ENCODE results near the gene CAB39. TPM values are rescaled to one million over a fixed set of nuclear protein-coding genes. Genes with fewer than 3 reads are reported as not detected.

CAB39 gene
- total RNA-seq, 4 donors from 2014 or later = 88.5 to 115 (median 108) TPM

GRCh38 chr2:230816735-230817134, 104.1 kb downstream of the CAB39 start:
- H3K27me3 ChIP-seq = no peaks in the 10 kb centered on the region
- no peak for ATAC-seq
- H3K36me3 ChIP-seq = peaks cover 0 to 64% of the 10 kb centered on the region in 2 donors
- TF ChIP-seq POLR2AphosphoS5 (IDR thresholded peaks at IDR 0.05) (no peak), CTCF (IDR thresholded peaks at IDR 0.05) (no peak), POLR2A (IDR thresholded peaks at IDR 0.05) (no peak), EP300 (IDR thresholded peaks at IDR 0.05) (no peak)
- no peaks in the 10 kb centered on the region for H3K9me3 ChIP-seq
- H3K27ac ChIP-seq = no peak overlapping the region
- peaks cover 0 to 10% (median 0%) of the 10 kb centered on the region in 3 donors for H3K4me1 ChIP-seq
- H3K4me3 ChIP-seq = no peak overlapping the region
- WGBS, 2 donors (ENCODE audit: low coverage in 1 of 2) = 50 to 59% methylated on average over 2 to 4 of the region's 7 CpGs

- no peak for TF ChIP-seq EP300 (IDR thresholded peaks at IDR 0.05)
- H3K36me3 ChIP-seq = peaks cover 0 to 52% of the 10 kb centered on the region in 2 donors
- no peak overlapping the region for H3K4me3 ChIP-seq
- H3K27ac ChIP-seq = no peak overlapping the region
- H3K4me1 ChIP-seq = peaks cover 0 to 13% (median 2%) of the 10 kb centered on the region in 3 donors
- no peaks in the 10 kb centered on the region for H3K27me3 ChIP-seq
- H3K9me3 ChIP-seq = no peaks in the 10 kb centered on the region
- ATAC-seq = no peak
- WGBS, 2 donors (ENCODE audit: low coverage in 1 of 2) = 92 to 93% methylated on average over 1 of the region's 1 CpG
Measured at GRCh38 chr2:230819433-230819832, 106.8 kb downstream of the CAB39 start.

- TF ChIP-seq CTCF (IDR thresholded peaks at IDR 0.05) = no peak
- peaks cover 3% of the 10 kb centered on the region for H3K27me3 ChIP-seq
- peaks cover 0 to 38% of the 10 kb centered on the region in 2 donors for H3K36me3 ChIP-seq
- no peak overlapping the region for H3K4me3 ChIP-seq
- ATAC-seq = no peak
- H3K4me1 ChIP-seq = peaks cover 0 to 15% (median 2%) of the 10 kb centered on the region in 3 donors
- no peak overlapping the region for H3K27ac ChIP-seq
- 62 to 79% methylated on average over 10 to 12 of the region's 18 CpGs for WGBS, 2 donors (ENCODE audit: low coverage in 1 of 2)
- no peaks in the 10 kb centered on the region for H3K9me3 ChIP-seq
Measured at GRCh38 chr2:230821261-230821990, 108.8 kb downstream of the CAB39 start.

GRCh38 chr2:230821991-230822520, 109.4 kb downstream of the CAB39 start:
- Histone ChIP-seq H3K4me1 (peaks cover 0 to 10% (median 2%) of the 10 kb centered on the region in 3 donors), H3K27me3 (peaks cover 10% of the 10 kb centered on the region), H3K9me3 (no peaks in the 10 kb centered on the region), H3K36me3 (peaks cover 0 to 35% of the 10 kb centered on the region in 2 donors), H3K27ac (no peak overlapping the region), H3K4me3 (no peak overlapping the region)
- TF ChIP-seq CTCF (IDR thresholded peaks at IDR 0.05) (no peak), POLR2AphosphoS5 (IDR thresholded peaks at IDR 0.05) (no peak), POLR2A (IDR thresholded peaks at IDR 0.05) (no peak), EP300 (IDR thresholded peaks at IDR 0.05) (no peak)
- 86 to 98% methylated on average over 2 to 5 of the region's 13 CpGs for WGBS, 2 donors (ENCODE audit: low coverage in 1 of 2)
- no peak for ATAC-seq

GRCh38 chr2:230823264-230823964, 110.8 kb downstream of the CAB39 start:
- 59 to 75% methylated on average over 3 to 6 of the region's 10 CpGs for WGBS, 2 donors (ENCODE audit: low coverage in 1 of 2)
- TF ChIP-seq EP300 (IDR thresholded peaks at IDR 0.05) (no peak), POLR2AphosphoS5 (IDR thresholded peaks at IDR 0.05) (no peak), POLR2A (IDR thresholded peaks at IDR 0.05) (no peak), CTCF (IDR thresholded peaks at IDR 0.05) (no peak)
- Histone ChIP-seq H3K36me3 (peaks cover 0 to 21% of the 10 kb centered on the region in 2 donors), H3K4me3 (no peak overlapping the region), H3K4me1 (peaks cover 0 to 18% (median 8%) of the 10 kb centered on the region in 3 donors), H3K27me3 (peaks cover 23% of the 10 kb centered on the region), H3K27ac (no peak overlapping the region), H3K9me3 (no peaks in the 10 kb centered on the region)
- no peak for ATAC-seq
